HG02970 (cell line): Measurements from ENCODE around the gene CTNND2.

Experiments
- ATAC-seq: cut with Tn5 transposase; IDR thresholded peaks from one replicate; pipeline ENCODE4 v1.9.1; 2021; ENCODE audit warnings: mild to moderate bottlenecking, moderate library complexity, moderate number of reproducible peaks; ENCODE audit not compliant: unreplicated experiment, low FRiP score

Gene CTNND2, protein sequence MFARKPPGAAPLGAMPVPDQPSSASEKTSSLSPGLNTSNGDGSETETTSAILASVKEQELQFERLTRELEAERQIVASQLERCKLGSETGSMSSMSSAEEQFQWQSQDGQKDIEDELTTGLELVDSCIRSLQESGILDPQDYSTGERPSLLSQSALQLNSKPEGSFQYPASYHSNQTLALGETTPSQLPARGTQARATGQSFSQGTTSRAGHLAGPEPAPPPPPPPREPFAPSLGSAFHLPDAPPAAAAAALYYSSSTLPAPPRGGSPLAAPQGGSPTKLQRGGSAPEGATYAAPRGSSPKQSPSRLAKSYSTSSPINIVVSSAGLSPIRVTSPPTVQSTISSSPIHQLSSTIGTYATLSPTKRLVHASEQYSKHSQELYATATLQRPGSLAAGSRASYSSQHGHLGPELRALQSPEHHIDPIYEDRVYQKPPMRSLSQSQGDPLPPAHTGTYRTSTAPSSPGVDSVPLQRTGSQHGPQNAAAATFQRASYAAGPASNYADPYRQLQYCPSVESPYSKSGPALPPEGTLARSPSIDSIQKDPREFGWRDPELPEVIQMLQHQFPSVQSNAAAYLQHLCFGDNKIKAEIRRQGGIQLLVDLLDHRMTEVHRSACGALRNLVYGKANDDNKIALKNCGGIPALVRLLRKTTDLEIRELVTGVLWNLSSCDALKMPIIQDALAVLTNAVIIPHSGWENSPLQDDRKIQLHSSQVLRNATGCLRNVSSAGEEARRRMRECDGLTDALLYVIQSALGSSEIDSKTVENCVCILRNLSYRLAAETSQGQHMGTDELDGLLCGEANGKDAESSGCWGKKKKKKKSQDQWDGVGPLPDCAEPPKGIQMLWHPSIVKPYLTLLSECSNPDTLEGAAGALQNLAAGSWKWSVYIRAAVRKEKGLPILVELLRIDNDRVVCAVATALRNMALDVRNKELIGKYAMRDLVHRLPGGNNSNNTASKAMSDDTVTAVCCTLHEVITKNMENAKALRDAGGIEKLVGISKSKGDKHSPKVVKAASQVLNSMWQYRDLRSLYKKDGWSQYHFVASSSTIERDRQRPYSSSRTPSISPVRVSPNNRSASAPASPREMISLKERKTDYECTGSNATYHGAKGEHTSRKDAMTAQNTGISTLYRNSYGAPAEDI (N-terminal part only)

GRCh38 chr5:11904265-11904906, at the start of gene CTNND2:
Gene CTNND2 (minus strand): TSS chr5:11904446. CDS start chr5:11903853, 593 bp downstream.
- ATAC-seq: peak; percentile 24

- no peak for ATAC-seq
Observed at GRCh38 chr5:11946317-11946716, 42.1 kb upstream of the CTNND2 start.

DNA sequence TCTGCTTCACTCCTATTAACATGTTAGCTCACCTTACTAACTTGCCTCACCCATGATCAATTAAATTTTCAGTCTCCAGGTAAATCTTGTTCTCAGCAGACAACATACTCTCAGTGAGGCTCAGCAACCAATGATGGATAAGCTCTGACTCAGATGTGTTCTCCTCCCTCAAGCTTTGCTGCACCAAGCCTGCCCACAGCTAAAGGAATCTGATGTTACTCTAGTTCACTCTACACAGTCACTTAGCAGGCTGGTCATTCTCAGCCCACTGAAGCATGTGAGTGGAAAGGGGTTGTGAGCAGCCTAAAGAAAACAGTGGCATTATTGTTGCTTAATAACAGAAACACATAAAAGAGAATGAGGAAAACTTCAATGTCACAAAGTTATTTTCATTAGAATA, 37.3 kb upstream of the CTNND2 start:
- ATAC-seq: no peak

DNA sequence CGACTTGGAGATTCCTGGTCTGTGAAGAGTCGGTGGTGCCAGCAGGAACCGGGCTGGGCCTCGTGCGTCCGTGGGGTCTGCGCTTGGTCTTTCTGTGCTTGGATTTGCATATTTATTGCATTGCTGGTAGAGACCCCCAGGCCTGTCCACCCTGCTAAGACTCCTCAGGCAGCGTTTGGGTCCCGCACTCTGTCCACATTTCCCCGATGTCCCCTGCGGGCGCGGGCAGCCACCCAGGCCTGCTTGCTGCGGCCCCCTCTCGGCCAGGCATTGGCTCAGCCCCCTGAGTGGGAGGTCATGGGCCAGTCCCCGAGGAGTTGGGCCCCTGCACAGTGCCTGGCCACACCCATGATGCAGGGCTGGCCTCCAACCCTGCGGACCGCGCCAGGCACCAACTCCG, 27.4 kb upstream of the CTNND2 start:
- ATAC-seq: no peak

GRCh38 chr5:11928909-11929308, 24.7 kb upstream of the CTNND2 start:
- no peak for ATAC-seq

- no peak for ATAC-seq
Observed at GRCh38 chr5:11925701-11926100, 21.5 kb upstream of the CTNND2 start.

GRCh38 chr5:11922394-11922793, 18.1 kb upstream of the CTNND2 start:
- ATAC-seq: no peak

GRCh38 chr5:11918463-11919045, 14.3 kb upstream of the CTNND2 start:
- ATAC-seq: no peak

DNA sequence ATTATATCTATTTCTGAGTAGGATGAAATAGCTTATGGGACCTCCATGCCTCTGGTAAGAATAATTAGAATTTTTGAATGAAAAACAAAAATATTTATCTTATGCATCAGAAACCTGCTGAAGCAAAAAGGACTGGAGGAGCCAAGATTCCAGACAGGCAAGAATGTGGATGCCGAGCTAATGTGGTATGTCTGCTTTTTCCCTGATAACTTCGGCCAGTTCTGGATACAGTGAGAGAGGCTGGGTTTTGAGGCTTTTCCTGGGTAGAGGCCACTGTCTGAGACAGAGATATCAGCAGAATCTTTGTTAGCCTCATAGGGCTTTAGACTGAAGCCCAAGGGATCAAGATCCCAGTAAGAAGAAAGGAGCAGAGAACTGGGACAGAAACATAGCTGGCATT, 5.2 kb upstream of the CTNND2 start:
- no peak for ATAC-seq

- no peak for ATAC-seq
Observed at GRCh38 chr5:11906497-11906896, 2.3 kb upstream of the CTNND2 start.

GRCh38 chr5:11905206-11905605, 960 bp upstream of the CTNND2 start:
- ATAC-seq: no peak

- peak; percentile 53 for ATAC-seq
Observed at GRCh38 chr5:11903614-11904264, 507 bp downstream of the CTNND2 start.

- ATAC-seq: no peak
Observed at GRCh38 chr5:11903121-11903613, 1.1 kb downstream of the CTNND2 start.

- no peak for ATAC-seq
Observed at GRCh38 chr5:11902201-11902619, 2.0 kb downstream of the CTNND2 start.

GRCh38 chr5:11898787-11899186, 5.5 kb downstream of the CTNND2 start:
- no peak for ATAC-seq

- ATAC-seq: no peak
Observed at GRCh38 chr5:11897781-11898180, 6.5 kb downstream of the CTNND2 start.

DNA sequence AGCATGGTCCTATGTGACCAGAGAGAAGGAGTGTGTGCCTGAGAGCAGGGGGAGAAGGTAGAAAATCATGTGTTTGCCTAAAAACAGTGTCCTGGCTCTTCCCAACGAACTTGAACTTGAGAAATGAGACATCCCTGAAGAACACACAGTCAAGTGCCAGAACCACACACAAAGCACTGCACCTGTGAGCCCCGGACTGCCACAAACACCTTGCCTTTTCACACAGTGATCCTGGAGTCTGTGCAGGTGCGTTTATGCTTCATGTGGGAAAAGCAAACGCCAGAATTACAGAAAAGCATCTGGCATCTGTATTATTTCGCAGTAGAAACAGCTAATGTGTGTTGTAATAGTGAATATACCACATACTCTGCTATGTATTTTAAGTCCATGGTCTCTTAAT, 9.3 kb downstream of the CTNND2 start:
- no peak for ATAC-seq

DNA sequence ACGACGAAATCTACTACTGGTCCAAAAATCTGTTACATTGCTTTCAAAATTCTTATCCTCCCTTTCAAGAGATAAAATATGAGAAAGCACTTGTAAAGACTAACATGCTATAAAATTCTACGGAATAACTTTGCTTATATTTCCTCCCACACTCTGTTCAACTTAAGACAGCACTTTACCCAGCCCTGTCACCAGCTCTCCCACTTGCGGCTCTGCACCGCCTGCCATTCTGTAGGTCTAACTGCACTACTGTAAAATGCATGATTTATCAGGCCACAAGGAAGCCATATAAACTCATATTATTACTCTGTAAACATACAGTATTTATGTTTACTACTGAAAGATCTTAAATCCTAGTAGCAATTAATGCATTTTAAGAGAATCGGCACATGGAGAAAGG, 11.4 kb downstream of the CTNND2 start:
- ATAC-seq: no peak

DNA sequence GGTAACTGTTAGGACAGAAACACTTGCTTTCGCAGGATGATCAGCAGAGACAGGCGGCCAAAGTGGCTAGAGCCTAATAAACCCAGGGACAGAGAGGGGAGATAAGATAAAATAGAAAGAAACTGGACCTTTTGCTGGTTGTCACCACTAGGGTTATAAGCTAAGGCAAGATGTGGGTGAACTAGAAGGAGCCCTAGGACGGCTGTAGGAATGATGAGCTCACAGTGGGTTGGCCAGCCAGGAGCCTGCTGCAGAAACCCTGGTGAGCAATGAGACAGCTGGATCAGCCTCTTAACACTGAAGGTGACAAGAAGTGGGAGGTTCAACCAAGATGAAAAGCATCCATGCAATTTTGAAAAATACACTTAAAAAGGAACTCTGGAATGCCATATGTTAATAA, 13.5 kb downstream of the CTNND2 start:
- ATAC-seq: no peak
